Measurements from ENCODE around the gene ZDHHC13.

ZDHHC13 gene

GRCh38 chr11:19216021-19216420 is 99.1 kb downstream of the ZDHHC13 start:
- Histone ChIP-seq H3K9me3 (ENCODE audit: insufficient read depth, low read depth, low read length) (no peaks in the 10 kb centered on the region), H3K9ac (ENCODE audit: low read depth, low read length) (no peak overlapping the region), H3K27ac (ENCODE audit: low read length) (no peak overlapping the region), H3K4me3 (ENCODE audit: low read length) (no peak overlapping the region), H3K27me3 (ENCODE audit: insufficient read depth, low read length) (no peaks in the 10 kb centered on the region), H3K36me3 (ENCODE audit: insufficient read depth, low read depth, low read length) (no peaks in the 10 kb centered on the region), H3K4me1 (ENCODE audit: insufficient read depth, low read length) (no peaks in the 10 kb centered on the region)

GRCh38 chr11:19216709-19217374 is 99.9 kb downstream of the ZDHHC13 start:
- Histone ChIP-seq H3K36me3 (ENCODE audit: insufficient read depth, low read depth, low read length) (no peaks in the 10 kb centered on the region), H3K9ac (ENCODE audit: low read depth, low read length) (no peak overlapping the region), H3K4me1 (ENCODE audit: insufficient read depth, low read length) (no peaks in the 10 kb centered on the region), H3K27me3 (ENCODE audit: insufficient read depth, low read length) (no peaks in the 10 kb centered on the region), H3K9me3 (ENCODE audit: insufficient read depth, low read depth, low read length) (no peaks in the 10 kb centered on the region), H3K4me3 (ENCODE audit: low read length) (no peak overlapping the region), H3K27ac (ENCODE audit: low read length) (no peak overlapping the region)

DNA sequence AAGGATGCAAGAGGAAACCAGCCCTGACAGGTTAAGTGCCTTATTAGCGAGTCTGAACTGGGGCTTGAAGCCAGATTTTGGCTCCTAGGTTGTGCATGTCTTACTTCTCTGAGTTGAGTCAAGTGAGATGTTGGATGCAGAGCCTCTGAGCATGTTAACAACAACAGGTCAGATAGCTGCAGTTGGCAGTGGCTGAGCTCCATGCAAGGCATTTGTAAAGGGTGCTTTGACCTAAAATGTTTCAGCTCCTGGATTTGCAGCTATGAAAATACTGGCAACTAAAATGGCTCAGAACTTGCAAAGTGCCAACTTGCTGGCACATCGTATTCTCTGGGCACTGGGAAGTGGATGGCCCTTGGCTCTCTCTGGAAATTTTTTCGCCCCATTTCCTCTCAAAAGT is 101.2 kb downstream of the ZDHHC13 start:
- H3K9ac ChIP-seq (ENCODE audit: low read depth, low read length) = no peak overlapping the region
- no peak overlapping the region for H3K27ac ChIP-seq (ENCODE audit: low read length)
- no peaks in the 10 kb centered on the region for H3K9me3 ChIP-seq (ENCODE audit: insufficient read depth, low read depth, low read length)
- no peaks in the 10 kb centered on the region for H3K27me3 ChIP-seq (ENCODE audit: insufficient read depth, low read length)
- H3K36me3 ChIP-seq (ENCODE audit: insufficient read depth, low read depth, low read length) = peaks cover 4% of the 10 kb centered on the region; the same call in 1 of the 2 replicates
- no peak overlapping the region for H3K4me3 ChIP-seq (ENCODE audit: low read length)
- H3K4me1 ChIP-seq (ENCODE audit: insufficient read depth, low read length) = no peaks in the 10 kb centered on the region

DNA sequence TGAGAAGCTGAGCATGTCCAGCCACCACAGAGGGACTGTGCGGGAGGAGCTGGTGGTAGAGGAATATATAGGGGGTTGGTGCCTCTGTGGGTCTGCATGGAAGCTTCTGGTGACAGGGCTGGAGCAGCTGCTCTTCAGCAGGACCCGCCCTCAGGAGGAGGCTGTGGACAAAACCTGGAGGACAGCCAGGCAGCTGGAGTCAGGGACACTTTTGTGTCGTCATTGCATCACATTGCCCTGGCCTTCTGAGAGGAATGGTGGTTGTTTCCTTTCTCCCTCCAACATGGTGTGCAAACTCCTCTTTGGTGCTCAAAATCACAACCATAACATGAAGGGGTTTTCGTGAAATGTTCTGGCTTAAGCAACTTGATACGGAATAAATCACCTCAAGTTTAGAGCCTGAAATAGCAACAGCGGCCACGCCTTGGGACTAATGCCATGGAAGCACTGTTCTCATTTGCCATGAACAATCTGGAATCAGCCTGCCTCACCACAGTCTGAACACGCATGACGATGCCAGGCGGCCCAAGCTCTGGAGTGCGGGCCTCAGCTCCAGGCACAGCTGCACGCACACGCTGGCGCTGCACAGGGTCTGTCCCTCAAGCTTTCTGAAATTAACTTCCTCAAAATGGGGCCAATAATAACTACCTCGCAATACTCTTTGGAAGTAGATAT is 102.0 kb downstream of the ZDHHC13 start:
- H3K36me3 ChIP-seq (ENCODE audit: insufficient read depth, low read depth, low read length) = peaks cover 10% of the 10 kb centered on the region
- H3K4me1 ChIP-seq (ENCODE audit: insufficient read depth, low read length) = no peaks in the 10 kb centered on the region
- H3K27me3 ChIP-seq (ENCODE audit: insufficient read depth, low read length) = no peaks in the 10 kb centered on the region
- no peak overlapping the region for H3K9ac ChIP-seq (ENCODE audit: low read depth, low read length)
- no peak overlapping the region for H3K4me3 ChIP-seq (ENCODE audit: low read length)
- no peaks in the 10 kb centered on the region for H3K9me3 ChIP-seq (ENCODE audit: insufficient read depth, low read depth, low read length)
- H3K27ac ChIP-seq (ENCODE audit: low read length) = no peak overlapping the region

GRCh38 chr11:19220903-19221724 is 104.1 kb downstream of the ZDHHC13 start:
- no peak overlapping the region for H3K9ac ChIP-seq (ENCODE audit: low read depth, low read length)
- no peaks in the 10 kb centered on the region for H3K4me1 ChIP-seq (ENCODE audit: insufficient read depth, low read length)
- no peaks in the 10 kb centered on the region for H3K9me3 ChIP-seq (ENCODE audit: insufficient read depth, low read depth, low read length)
- peaks cover 31% of the 10 kb centered on the region for H3K36me3 ChIP-seq (ENCODE audit: insufficient read depth, low read depth, low read length)
- H3K4me3 ChIP-seq (ENCODE audit: low read length) = no peak overlapping the region
- H3K27me3 ChIP-seq (ENCODE audit: insufficient read depth, low read length) = no peaks in the 10 kb centered on the region
- H3K27ac ChIP-seq (ENCODE audit: low read length) = no peak overlapping the region

DNA sequence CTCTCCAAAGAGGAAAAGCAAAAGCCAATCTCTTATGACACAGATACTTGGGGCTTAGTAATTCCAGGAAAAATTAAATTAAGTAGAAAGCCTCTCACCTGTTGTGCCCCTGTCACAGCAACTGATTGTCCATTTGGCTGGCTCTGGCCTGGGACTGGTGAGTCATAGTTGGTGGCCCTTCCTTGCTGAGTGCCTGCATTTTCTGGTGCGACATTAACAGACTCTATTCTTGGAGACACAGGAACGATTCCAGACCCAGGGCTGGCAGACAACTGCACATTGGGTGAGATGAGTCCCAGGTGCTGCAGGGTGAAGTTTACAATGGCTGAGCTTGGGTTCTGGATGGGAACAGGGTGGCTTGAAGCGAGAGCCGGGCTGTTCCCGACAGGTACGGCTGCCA is 108.2 kb downstream of the ZDHHC13 start:
- Histone ChIP-seq H3K27ac (ENCODE audit: low read length) (no peak overlapping the region), H3K9ac (ENCODE audit: low read depth, low read length) (no peak overlapping the region), H3K9me3 (ENCODE audit: insufficient read depth, low read depth, low read length) (no peaks in the 10 kb centered on the region), H3K4me1 (ENCODE audit: insufficient read depth, low read length) (no peaks in the 10 kb centered on the region), H3K36me3 (ENCODE audit: insufficient read depth, low read depth, low read length) (peaks cover 60% of the 10 kb centered on the region), H3K27me3 (ENCODE audit: insufficient read depth, low read length) (no peaks in the 10 kb centered on the region), H3K4me3 (ENCODE audit: low read length) (no peak overlapping the region)

- Histone ChIP-seq H3K36me3 (ENCODE audit: insufficient read depth, low read depth, low read length) (peaks cover 65% of the 10 kb centered on the region), H3K27ac (ENCODE audit: low read length) (no peak overlapping the region), H3K9me3 (ENCODE audit: insufficient read depth, low read depth, low read length) (no peaks in the 10 kb centered on the region), H3K4me3 (ENCODE audit: low read length) (no peak overlapping the region), H3K27me3 (ENCODE audit: insufficient read depth, low read length) (no peaks in the 10 kb centered on the region), H3K4me1 (ENCODE audit: insufficient read depth, low read length) (no peaks in the 10 kb centered on the region), H3K9ac (ENCODE audit: low read depth, low read length) (no peak overlapping the region)
These were observed 108.6 kb downstream of the ZDHHC13 start for GRCh38 chr11:19225581-19225980.

Measured in iPS-20b (cell line).